ENCODE results near the gene CCDC50. TPM values are rescaled to one million over a fixed set of nuclear protein-coding genes. Genes with fewer than 3 reads are reported as not detected.

The CCDC50 gene
- total RNA-seq, 4 donors from 2014 or later: 27.8 to 58.7 (median 34.5) TPM

DNA sequence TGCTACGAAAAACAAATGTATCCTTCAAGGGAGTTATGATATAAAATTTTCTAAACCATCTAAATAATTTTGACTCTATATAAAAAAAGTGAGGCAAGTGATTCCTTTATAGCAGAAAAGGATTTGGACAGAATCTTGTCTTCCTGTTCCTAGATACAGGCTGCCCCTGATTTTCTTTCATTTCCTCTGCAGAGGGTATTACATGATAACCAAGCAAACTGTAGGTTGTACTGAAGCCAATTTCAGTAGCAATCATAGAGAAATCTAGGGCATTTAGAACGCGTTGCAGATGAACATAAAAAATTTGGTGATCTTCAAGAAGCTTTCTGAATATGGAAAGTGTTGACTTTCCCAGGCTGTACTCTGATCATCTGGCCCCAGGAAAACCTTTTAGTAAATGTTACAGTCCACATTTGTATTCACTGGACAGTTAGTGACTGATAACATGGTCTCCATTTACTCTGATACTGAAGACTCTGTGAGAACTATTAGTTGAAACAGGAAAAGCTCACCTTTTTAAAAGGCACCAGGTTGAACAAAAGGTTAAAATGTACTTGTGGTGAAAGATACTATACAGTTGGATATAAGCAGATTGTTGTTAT is 10.2 kb downstream of the CCDC50 start:
- TF ChIP-seq POLR2A (IDR thresholded peaks at IDR 0.05): no peak
- TF ChIP-seq, protein P1, sequence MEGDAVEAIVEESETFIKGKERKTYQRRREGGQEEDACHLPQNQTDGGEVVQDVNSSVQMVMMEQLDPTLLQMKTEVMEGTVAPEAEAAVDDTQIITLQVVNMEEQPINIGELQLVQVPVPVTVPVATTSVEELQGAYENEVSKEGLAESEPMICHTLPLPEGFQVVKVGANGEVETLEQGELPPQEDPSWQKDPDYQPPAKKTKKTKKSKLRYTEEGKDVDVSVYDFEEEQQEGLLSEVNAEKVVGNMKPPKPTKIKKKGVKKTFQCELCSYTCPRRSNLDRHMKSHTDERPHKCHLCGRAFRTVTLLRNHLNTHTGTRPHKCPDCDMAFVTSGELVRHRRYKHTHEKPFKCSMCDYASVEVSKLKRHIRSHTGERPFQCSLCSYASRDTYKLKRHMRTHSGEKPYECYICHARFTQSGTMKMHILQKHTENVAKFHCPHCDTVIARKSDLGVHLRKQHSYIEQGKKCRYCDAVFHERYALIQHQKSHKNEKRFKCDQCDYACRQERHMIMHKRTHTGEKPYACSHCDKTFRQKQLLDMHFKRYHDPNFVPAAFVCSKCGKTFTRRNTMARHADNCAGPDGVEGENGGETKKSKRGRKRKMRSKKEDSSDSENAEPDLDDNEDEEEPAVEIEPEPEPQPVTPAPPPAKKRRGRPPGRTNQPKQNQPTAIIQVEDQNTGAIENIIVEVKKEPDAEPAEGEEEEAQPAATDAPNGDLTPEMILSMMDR (IDR thresholded peaks at IDR 0.05): no peak
- no peak for DNase-seq (ENCODE audit: low spot score in 2 of 2)
- 41 to 47% methylated on average over 3 of the region's 3 CpGs for WGBS, 2 donors
- intact Hi-C loops (cut with DNase I; ENCODE audit: low total_unique reads): no loop called here
- H3K4me3 ChIP-seq (ENCODE audit: low read depth, poor library complexity, severe bottlenecking): no peak overlapping the region

DNA sequence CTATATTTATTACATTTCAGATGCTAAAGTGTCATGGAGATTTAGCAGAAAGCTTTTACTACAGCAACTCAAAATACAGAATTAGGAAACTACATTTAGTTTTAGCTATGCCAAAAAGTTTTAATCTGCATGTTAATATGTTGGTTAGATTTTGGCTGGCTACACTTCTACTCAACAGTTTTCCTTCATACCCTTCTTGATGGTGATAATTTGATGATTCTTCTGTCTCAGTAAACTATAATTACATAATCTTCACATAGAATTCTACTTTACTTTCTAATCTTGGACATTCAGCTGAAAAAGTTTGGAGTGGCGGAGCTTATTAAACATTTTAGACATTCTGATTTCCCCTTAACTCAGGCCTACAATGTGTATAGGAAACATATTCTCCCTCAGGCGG is 11.2 kb downstream of the CCDC50 start:
- no peak overlapping the region for H3K4me3 ChIP-seq (ENCODE audit: low read depth, poor library complexity, severe bottlenecking)
- no peak for DNase-seq (ENCODE audit: low spot score in 2 of 2)
- no peak for TF ChIP-seq POLR2A (IDR thresholded peaks at IDR 0.05)
- TF ChIP-seq, protein P1 (IDR thresholded peaks at IDR 0.05): no peak
- 98 to 100% methylated on average over 2 of the region's 2 CpGs for WGBS, 2 donors
- intact Hi-C loops (cut with DNase I; ENCODE audit: low total_unique reads): no loop called here

DNA sequence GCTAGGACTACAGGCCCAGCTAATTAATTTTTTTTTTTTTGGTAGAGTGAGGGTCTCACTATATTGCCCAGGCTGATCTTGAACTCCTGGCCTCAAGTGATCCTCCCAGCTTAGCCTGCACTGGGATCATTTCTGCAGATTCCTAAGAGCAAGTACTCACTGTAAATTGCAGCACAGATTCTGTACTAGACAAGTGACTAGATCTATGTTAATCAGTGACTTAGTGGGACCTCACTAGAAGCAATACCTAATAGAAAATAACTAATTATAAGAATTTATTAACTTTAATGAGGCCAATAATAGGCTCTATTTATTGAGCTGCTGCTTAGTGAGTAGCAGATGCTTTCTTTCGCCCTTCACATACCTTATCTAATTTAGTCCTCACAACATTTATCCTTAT is 11.8 kb downstream of the CCDC50 start:
- intact Hi-C loops (cut with DNase I; ENCODE audit: low total_unique reads): no loop called here
- WGBS, 2 donors: 95 to 97% methylated on average over 1 of the region's 1 CpG

GRCh38 chr3:191342006-191342405 is 12.8 kb downstream of the CCDC50 start:
- no peak overlapping the region for H3K4me3 ChIP-seq (ENCODE audit: low read depth, poor library complexity, severe bottlenecking)
- TF ChIP-seq POLR2A (IDR thresholded peaks at IDR 0.05): no peak
- TF ChIP-seq, protein P1 (IDR thresholded peaks at IDR 0.05): no peak
- intact Hi-C loops (cut with DNase I; ENCODE audit: low total_unique reads): no loop called here
- no peak for DNase-seq (ENCODE audit: low spot score in 2 of 2)
- WGBS, 2 donors: 67 to 77% methylated on average over 2 of the region's 2 CpGs

More for the DNA sequence above, 11.8 kb downstream of the CCDC50 start:
- H3K4me3 ChIP-seq (ENCODE audit: low read depth, poor library complexity, severe bottlenecking): no peak overlapping the region
- no peak for DNase-seq (ENCODE audit: low spot score in 2 of 2)
- TF ChIP-seq, protein P1 (IDR thresholded peaks at IDR 0.05): no peak
- TF ChIP-seq POLR2A (IDR thresholded peaks at IDR 0.05): no peak

GRCh38 chr3:191342411-191342810 is 13.2 kb downstream of the CCDC50 start:
- intact Hi-C loops (cut with DNase I; ENCODE audit: low total_unique reads): no loop called here
- no peak for DNase-seq (ENCODE audit: low spot score in 2 of 2)
- no peak overlapping the region for H3K4me3 ChIP-seq (ENCODE audit: low read depth, poor library complexity, severe bottlenecking)
- TF ChIP-seq, protein P1 (IDR thresholded peaks at IDR 0.05): no peak
- TF ChIP-seq POLR2A (IDR thresholded peaks at IDR 0.05): no peak

DNA sequence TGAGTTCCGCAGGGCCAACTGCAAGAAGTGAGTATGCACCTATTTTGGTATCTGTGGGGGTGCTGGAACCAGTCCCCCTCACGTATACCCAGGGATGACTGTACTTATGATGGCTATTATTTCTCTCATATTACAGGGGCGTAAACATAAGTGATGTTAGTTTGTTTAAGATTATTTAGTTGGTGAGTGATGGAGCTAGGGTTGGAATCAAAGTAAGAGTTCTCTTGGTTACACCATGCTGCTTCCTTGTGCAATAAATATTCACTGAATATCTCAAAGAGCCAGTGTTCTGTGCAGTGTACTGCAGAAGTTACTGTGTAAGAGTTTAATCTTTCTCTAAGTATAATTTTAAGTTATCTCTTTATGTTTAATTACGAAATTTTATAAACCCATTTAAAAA is 13.9 kb downstream of the CCDC50 start:
- DNase-seq (ENCODE audit: low spot score in 2 of 2): no peak
- TF ChIP-seq, protein P1 (IDR thresholded peaks at IDR 0.05): no peak
- TF ChIP-seq POLR2A (IDR thresholded peaks at IDR 0.05): no peak
- H3K4me3 ChIP-seq (ENCODE audit: low read depth, poor library complexity, severe bottlenecking): no peak overlapping the region
- intact Hi-C loops (cut with DNase I; ENCODE audit: low total_unique reads): no loop called here
- WGBS, 2 donors: 75 to 87% methylated on average over 4 of the region's 4 CpGs

Data from lower leg skin (tissue), 4 donors.